Gastrocnemius medialis (tissue), 4 donors: ENCODE measurements around the gene THRB.

Experiments used
- POLR2A ChIP-seq, 2 donors: fragments of 450-650 bp; IDR thresholded peaks; one replicate each; pipeline ENCODE4 v1.6.1; 2017; ENCODE audit warnings: antibody characterized with exemption in 2 of 2, mild to moderate bottlenecking in 2 of 2, moderate library complexity in 2 of 2
- TF ChIP-seq, protein P1 (sequence below), 5 experiments: fragments of 450-650 bp in 3 of 5; fragments of 200-600 bp in 2 of 5; sonication (generic) in 2 of 5; IDR thresholded peaks in 4 of 5; conservative IDR thresholded peaks in 1 of 5; 1 replicate in 4 of 5; 2 replicates in 1 of 5; pipeline ENCODE4 v1.5.1; 2016 to 2019; ENCODE audit warnings: antibody characterized with exemption in 5 of 5, mild to moderate bottlenecking in 3 of 5, moderate library complexity in 3 of 5

DNA sequence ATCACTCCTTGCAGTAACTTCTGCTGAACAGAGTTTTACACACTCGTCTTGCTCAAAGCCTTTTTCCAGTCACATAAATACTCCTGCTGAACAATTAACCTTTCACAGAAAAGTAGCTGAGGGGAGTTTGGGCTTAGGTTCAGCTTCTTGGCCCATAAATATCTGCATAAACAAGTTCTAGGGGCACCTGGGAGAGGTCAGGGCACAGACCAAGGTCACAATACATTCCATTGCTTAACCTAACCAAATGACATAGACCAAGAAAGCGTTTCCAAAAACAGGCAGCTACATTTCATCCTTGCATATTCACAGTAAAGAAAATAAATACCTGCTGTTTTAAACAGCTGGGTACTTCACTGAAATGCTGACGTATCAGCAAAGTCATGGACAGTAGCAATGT is 101.3 kb downstream of the THRB start:
- TF ChIP-seq POLR2A (IDR thresholded peaks at IDR 0.05) = no peak
- TF ChIP-seq, protein P1, sequence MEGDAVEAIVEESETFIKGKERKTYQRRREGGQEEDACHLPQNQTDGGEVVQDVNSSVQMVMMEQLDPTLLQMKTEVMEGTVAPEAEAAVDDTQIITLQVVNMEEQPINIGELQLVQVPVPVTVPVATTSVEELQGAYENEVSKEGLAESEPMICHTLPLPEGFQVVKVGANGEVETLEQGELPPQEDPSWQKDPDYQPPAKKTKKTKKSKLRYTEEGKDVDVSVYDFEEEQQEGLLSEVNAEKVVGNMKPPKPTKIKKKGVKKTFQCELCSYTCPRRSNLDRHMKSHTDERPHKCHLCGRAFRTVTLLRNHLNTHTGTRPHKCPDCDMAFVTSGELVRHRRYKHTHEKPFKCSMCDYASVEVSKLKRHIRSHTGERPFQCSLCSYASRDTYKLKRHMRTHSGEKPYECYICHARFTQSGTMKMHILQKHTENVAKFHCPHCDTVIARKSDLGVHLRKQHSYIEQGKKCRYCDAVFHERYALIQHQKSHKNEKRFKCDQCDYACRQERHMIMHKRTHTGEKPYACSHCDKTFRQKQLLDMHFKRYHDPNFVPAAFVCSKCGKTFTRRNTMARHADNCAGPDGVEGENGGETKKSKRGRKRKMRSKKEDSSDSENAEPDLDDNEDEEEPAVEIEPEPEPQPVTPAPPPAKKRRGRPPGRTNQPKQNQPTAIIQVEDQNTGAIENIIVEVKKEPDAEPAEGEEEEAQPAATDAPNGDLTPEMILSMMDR (IDR thresholded peaks at IDR 0.05 in 4 of 5, conservative IDR thresholded peaks at IDR 0.05 in 1 of 5) = no peak
